Vagina (tissue), 2 donors: ENCODE measurements around the gene CAPZA2.

ENCODE experiments used
- CTCF ChIP-seq, 3 experiments: fragments of 450-650 bp in 2 of 3; fragments of 200-600 bp in 1 of 3; sonication (generic) in 1 of 3; IDR thresholded peaks; one replicate each; pipeline ENCODE4 v1.5.1; 2017 to 2019; ENCODE audit warnings: antibody characterized with exemption in 3 of 3, mild to moderate bottlenecking in 2 of 3, moderate library complexity in 2 of 3
- POLR2A ChIP-seq, 2 donors: fragments of 450-650 bp; IDR thresholded peaks; one replicate each; pipeline ENCODE4 v1.6.1; 2017; ENCODE audit warnings: antibody characterized with exemption in 2 of 2, mild to moderate bottlenecking in 2 of 2, moderate library complexity in 2 of 2

- TF ChIP-seq CTCF (IDR thresholded peaks at IDR 0.05) (no peak), POLR2A (IDR thresholded peaks at IDR 0.05) (no peak)
Measured at GRCh38 chr7:116942504-116942903, 80.1 kb downstream of the CAPZA2 start.
